ENCODE measurements around the gene VSIR. TPM values are rescaled to one million over a fixed set of nuclear protein-coding genes. Genes with fewer than 3 reads are reported as not detected.
A peak's percentile ranks its signal among the peaks of the same experiment; 100 is the strongest.

VSIR gene
- total RNA-seq, 1 donor from 2014 or later, result 56.5 TPM

- intact Hi-C loops (cut with micrococcal nuclease), result loop anchor here (5.0 kb wide), 1 partner anchor 124 kb away; the partner anchor contains the start of gene PSAP
- H3K4me3 Mint-ChIP-seq (ENCODE audit: low read depth), result peak overlapping the region; percentile 49
- no peaks in the 10 kb centered on the region for H3K36me3 Mint-ChIP-seq (ENCODE audit: low read depth)
- peak; percentile 41 for DNase-seq (ENCODE audit: low spot score)
- H3K4me1 Mint-ChIP-seq (ENCODE audit: low read depth), result peaks cover 67% of the 10 kb centered on the region
- H3K27me3 Mint-ChIP-seq (ENCODE audit: low read depth), result no peaks in the 10 kb centered on the region
- no peaks in the 10 kb centered on the region for H3K9me3 Mint-ChIP-seq
- peak overlapping the region; percentile 97 for H3K27ac Mint-ChIP-seq
Observed at GRCh38 chr10:71727738-71728737, 45.3 kb downstream of the VSIR start.

DNA sequence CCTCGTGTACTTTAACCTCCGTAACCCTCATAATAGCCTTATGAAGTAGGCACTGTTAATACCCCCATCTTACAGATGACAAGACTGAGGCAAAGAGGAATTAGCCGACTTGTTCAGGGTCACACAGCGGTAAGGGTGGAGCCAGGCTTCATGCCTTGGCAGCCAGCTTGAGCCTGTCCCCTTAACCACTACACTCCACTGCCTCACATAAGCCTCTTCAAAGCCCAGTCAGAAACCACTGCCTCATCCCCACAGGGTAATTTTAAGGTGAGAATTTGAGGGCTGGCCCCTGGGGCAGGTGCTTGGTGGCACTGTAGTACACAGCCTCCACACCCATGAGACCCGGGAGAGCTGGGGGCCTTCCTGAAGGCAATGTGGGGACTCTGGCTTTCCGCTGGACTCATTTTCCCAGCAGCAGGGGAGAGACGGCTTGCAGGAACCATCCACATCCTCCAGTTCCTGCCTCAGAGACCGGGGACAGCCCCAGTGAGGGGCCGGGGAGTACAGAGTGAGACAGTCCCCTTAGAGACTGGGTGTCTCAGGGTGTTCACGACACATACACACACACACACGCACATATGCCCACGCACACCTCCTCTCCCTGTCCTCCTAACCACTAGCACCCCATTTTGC, 46.1 kb downstream of the VSIR start:
- H3K36me3 Mint-ChIP-seq (ENCODE audit: low read depth), result no peaks in the 10 kb centered on the region
- H3K4me3 Mint-ChIP-seq (ENCODE audit: low read depth), result peak overlapping the region; percentile 53
- intact Hi-C loops (cut with micrococcal nuclease), result loop anchor here (5.0 kb wide), 1 partner anchor 125 kb away; the partner anchor contains the start of gene PSAP
- H3K9me3 Mint-ChIP-seq, result no peaks in the 10 kb centered on the region
- no peaks in the 10 kb centered on the region for H3K27me3 Mint-ChIP-seq (ENCODE audit: low read depth)
- peaks cover 64% of the 10 kb centered on the region for H3K4me1 Mint-ChIP-seq (ENCODE audit: low read depth)
- peak; percentile 39 for DNase-seq (ENCODE audit: low spot score)
- peak overlapping the region; percentile 97 for H3K27ac Mint-ChIP-seq

- peaks cover 63% of the 10 kb centered on the region for H3K4me1 Mint-ChIP-seq (ENCODE audit: low read depth)
- peak; percentile 38 for DNase-seq (ENCODE audit: low spot score)
Observed at GRCh38 chr10:71726580-71727104, 46.7 kb downstream of the VSIR start.

GRCh38 chr10:71725998-71726579, 47.2 kb downstream of the VSIR start:
- Mint-ChIP-seq H3K36me3 (ENCODE audit: low read depth) (no peaks in the 10 kb centered on the region), H3K27ac (peak overlapping the region; percentile 97), H3K4me3 (ENCODE audit: low read depth) (peak overlapping the region; percentile 9), H3K4me1 (ENCODE audit: low read depth) (peaks cover 58% of the 10 kb centered on the region), H3K9me3 (no peaks in the 10 kb centered on the region), H3K27me3 (ENCODE audit: low read depth) (no peaks in the 10 kb centered on the region)
- DNase-seq (ENCODE audit: low spot score), result peak; percentile 37
- intact Hi-C loops (cut with micrococcal nuclease), result loop anchor here (1.0 to 5.0 kb wide), 6 partner anchors 11 to 126 kb away; partner anchors contain the start of genes PSAP and VSIR

More at GRCh38 chr10:71726580-71727104, 46.7 kb downstream of the VSIR start:
- H3K27me3 Mint-ChIP-seq (ENCODE audit: low read depth), result no peaks in the 10 kb centered on the region
- H3K4me3 Mint-ChIP-seq (ENCODE audit: low read depth), result peak overlapping the region; percentile 53
- intact Hi-C loops (cut with micrococcal nuclease), result loop anchor here (1.0 to 5.0 kb wide), 6 partner anchors 11 to 126 kb away; partner anchors contain the start of genes PSAP and VSIR
- H3K36me3 Mint-ChIP-seq (ENCODE audit: low read depth), result no peaks in the 10 kb centered on the region
- H3K9me3 Mint-ChIP-seq, result no peaks in the 10 kb centered on the region
- H3K27ac Mint-ChIP-seq, result peak overlapping the region; percentile 97

- H3K4me3 Mint-ChIP-seq (ENCODE audit: low read depth), result no peak overlapping the region
- intact Hi-C loops (cut with micrococcal nuclease), result loop anchor here (5.0 kb wide), 1 partner anchor 127 kb away; the partner anchor contains the start of gene PSAP
- H3K4me1 Mint-ChIP-seq (ENCODE audit: low read depth), result peaks cover 58% of the 10 kb centered on the region
- H3K36me3 Mint-ChIP-seq (ENCODE audit: low read depth), result no peaks in the 10 kb centered on the region
- no peak for DNase-seq (ENCODE audit: low spot score)
- H3K9me3 Mint-ChIP-seq, result no peaks in the 10 kb centered on the region
- peak overlapping the region; percentile 97 for H3K27ac Mint-ChIP-seq
- no peaks in the 10 kb centered on the region for H3K27me3 Mint-ChIP-seq (ENCODE audit: low read depth)
Observed at GRCh38 chr10:71725249-71725648, 48.1 kb downstream of the VSIR start.

DNA sequence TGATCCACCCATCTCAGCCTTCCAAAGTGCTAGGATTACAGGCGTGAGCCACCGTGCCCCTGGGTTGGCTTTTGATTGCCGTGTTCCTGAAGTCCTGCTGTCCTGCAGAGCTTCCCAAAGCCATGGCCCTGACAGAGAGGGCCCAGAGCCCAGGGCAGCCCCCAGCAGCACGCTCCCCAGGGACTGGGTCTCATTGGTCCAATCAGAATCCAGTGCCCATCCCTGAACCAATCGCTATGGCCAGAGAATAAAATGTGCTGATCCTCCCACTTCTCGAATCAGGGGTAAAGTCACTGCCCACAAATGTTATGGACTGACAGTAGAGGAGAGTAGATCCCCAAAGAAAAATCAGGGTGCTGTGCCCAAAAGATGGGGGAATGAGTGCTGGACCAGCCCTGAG, 48.8 kb downstream of the VSIR start:
- intact Hi-C loops (cut with micrococcal nuclease), result no loop called here
- Mint-ChIP-seq H3K27me3 (ENCODE audit: low read depth) (no peaks in the 10 kb centered on the region), H3K9me3 (no peaks in the 10 kb centered on the region), H3K27ac (peak overlapping the region; percentile 65), H3K4me3 (ENCODE audit: low read depth) (no peak overlapping the region), H3K4me1 (ENCODE audit: low read depth) (peaks cover 58% of the 10 kb centered on the region), H3K36me3 (ENCODE audit: low read depth) (no peaks in the 10 kb centered on the region)
- no peak for DNase-seq (ENCODE audit: low spot score)

- Mint-ChIP-seq H3K4me3 (ENCODE audit: low read depth) (no peak overlapping the region), H3K9me3 (no peaks in the 10 kb centered on the region), H3K27me3 (ENCODE audit: low read depth) (no peaks in the 10 kb centered on the region), H3K27ac (peak overlapping the region; percentile 8), H3K36me3 (ENCODE audit: low read depth) (no peaks in the 10 kb centered on the region), H3K4me1 (ENCODE audit: low read depth) (peaks cover 49% of the 10 kb centered on the region)
- no peak for DNase-seq (ENCODE audit: low spot score)
- intact Hi-C loops (cut with micrococcal nuclease), result no loop called here
Observed at GRCh38 chr10:71723311-71723710, 50.0 kb downstream of the VSIR start.

GRCh38 chr10:71722849-71723248, 50.5 kb downstream of the VSIR start:
- H3K4me3 Mint-ChIP-seq (ENCODE audit: low read depth), result no peak overlapping the region
- DNase-seq (ENCODE audit: low spot score), result no peak

GRCh38 chr10:71721313-71721712, 52.0 kb downstream of the VSIR start:
- no peak overlapping the region for H3K27ac Mint-ChIP-seq
- no peaks in the 10 kb centered on the region for H3K9me3 Mint-ChIP-seq
- no peaks in the 10 kb centered on the region for H3K27me3 Mint-ChIP-seq (ENCODE audit: low read depth)
- H3K36me3 Mint-ChIP-seq (ENCODE audit: low read depth), result no peaks in the 10 kb centered on the region
- intact Hi-C loops (cut with micrococcal nuclease), result no loop called here
- DNase-seq (ENCODE audit: low spot score), result no peak
- peaks cover 30% of the 10 kb centered on the region for H3K4me1 Mint-ChIP-seq (ENCODE audit: low read depth)
- H3K4me3 Mint-ChIP-seq (ENCODE audit: low read depth), result no peak overlapping the region

More at GRCh38 chr10:71722849-71723248, 50.5 kb downstream of the VSIR start:
- intact Hi-C loops (cut with micrococcal nuclease), result no loop called here
- H3K27ac Mint-ChIP-seq, result peak overlapping the region; percentile 39
- no peaks in the 10 kb centered on the region for H3K36me3 Mint-ChIP-seq (ENCODE audit: low read depth)
- no peaks in the 10 kb centered on the region for H3K27me3 Mint-ChIP-seq (ENCODE audit: low read depth)
- H3K4me1 Mint-ChIP-seq (ENCODE audit: low read depth), result peaks cover 45% of the 10 kb centered on the region
- H3K9me3 Mint-ChIP-seq, result no peaks in the 10 kb centered on the region

- no peak for DNase-seq (ENCODE audit: low spot score)
- Mint-ChIP-seq H3K9me3 (no peaks in the 10 kb centered on the region), H3K27me3 (ENCODE audit: low read depth) (no peaks in the 10 kb centered on the region), H3K4me1 (ENCODE audit: low read depth) (peaks cover 24% of the 10 kb centered on the region), H3K36me3 (ENCODE audit: low read depth) (no peaks in the 10 kb centered on the region), H3K27ac (no peak overlapping the region), H3K4me3 (ENCODE audit: low read depth) (no peak overlapping the region)
- intact Hi-C loops (cut with micrococcal nuclease), result no loop called here
Observed at GRCh38 chr10:71720288-71720687, 53.0 kb downstream of the VSIR start.

DNA sequence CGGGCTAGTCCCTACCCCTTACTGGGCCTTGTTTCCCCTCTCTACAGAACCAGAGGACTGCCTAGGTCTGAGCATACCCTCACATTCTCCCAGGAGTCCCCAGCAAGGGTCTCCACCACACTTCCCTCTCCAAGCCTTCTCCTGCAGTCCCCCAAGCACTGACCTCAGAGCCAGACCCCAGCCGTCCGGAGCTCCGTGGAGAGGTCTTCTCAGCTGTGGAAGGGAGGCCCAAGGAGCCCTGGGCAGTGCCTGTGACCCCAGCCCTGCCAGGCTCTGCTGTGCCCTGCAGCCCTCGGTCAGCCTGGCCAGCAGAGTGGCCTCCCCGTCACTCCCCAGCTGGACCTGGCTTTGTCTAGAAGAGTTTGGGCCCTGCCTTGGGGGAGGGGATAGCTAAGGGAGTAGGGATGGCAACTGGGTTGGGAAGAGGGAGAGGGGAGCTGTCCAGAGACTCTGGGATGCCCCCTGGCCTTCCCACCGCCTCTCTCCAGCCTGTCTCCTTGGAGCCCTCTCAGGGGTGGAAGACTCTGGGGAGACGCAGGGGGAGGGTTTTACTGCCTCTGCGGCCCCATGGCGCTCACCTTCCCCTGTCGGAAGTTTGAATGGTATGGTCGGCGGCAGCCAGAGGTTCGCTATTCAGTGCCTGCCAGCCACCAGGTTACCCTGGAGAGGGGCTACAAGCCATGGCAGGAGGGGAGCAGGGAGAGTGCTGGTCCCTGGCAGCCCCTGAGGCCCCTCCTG, 53.7 kb downstream of the VSIR start, which contains the start of gene C10orf105:
Gene C10orf105 (minus strand): TSS at position 315 of the 738 bp plus-strand sequence. CDS start 3,441 bp downstream, outside the sequence.
- no peak for DNase-seq (ENCODE audit: low spot score)
- H3K36me3 Mint-ChIP-seq (ENCODE audit: low read depth), result no peaks in the 10 kb centered on the region
- H3K27me3 Mint-ChIP-seq (ENCODE audit: low read depth), result no peaks in the 10 kb centered on the region
- no peak within 1 kb of the TSS for H3K4me3 Mint-ChIP-seq (ENCODE audit: low read depth)
- peaks cover 25% of the 10 kb centered on the region for H3K4me1 Mint-ChIP-seq (ENCODE audit: low read depth)
- intact Hi-C loops (cut with micrococcal nuclease), result no loop called here
- H3K27ac Mint-ChIP-seq, result no peak within 1 kb of the TSS
- H3K9me3 Mint-ChIP-seq, result no peaks in the 10 kb centered on the region

Data from activated T-helper 2 cell treated with anti-CD3 and anti-CD28 coated beads, Interferon-gamma antibody, Interleukin-2, Interleukin-4, amounts not matched to agents 10 μg/mL and 5 μg/mL and 100 μg/mL, durations not matched to agents 14 hours and 24 hours and 36 hours (primary cell).